Activated CD4-positive, alpha-beta T cell treated with anti-CD3 and anti-CD28 coated beads for 1 hour (primary cell): ENCODE measurements around the gene TTC23L.

Experiments
- DNase-seq: peaks from one replicate; pipeline ENCODE4 v3.0.0-alpha.2; 2020

TTC23L gene

DNA sequence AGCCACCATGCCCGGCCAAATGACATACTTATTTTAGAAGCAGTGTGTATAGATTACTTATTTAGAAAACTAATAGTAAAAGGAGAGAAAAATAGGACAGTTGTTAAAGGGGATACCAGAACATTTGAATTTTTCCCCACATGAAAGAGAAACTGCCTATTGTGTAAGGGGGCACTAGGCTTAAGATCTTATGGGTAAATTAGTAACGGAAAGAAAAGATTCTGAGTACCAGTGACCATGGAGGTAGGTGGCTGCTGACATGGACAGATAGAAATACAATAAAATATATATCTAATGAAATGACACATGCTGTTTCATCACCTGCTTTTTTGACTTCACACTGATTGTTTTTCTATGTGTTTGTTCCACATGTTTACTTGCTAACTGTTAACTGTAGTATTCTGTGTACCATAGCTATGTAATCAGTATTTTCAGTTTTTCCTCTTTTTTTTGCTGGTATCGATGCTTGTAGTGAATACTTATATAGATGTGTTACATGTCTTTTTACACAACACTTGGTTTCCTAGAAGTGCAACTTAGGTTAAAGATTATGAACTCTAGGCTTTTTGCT, 87.4 kb downstream of the TTC23L start:
- DNase-seq: no peak

GRCh38 chr5:34927785-34928184, 88.8 kb downstream of the TTC23L start:
- DNase-seq: no peak

- DNase-seq: no peak
These were observed 89.3 kb downstream of the TTC23L start for GRCh38 chr5:34928267-34928666.

DNA sequence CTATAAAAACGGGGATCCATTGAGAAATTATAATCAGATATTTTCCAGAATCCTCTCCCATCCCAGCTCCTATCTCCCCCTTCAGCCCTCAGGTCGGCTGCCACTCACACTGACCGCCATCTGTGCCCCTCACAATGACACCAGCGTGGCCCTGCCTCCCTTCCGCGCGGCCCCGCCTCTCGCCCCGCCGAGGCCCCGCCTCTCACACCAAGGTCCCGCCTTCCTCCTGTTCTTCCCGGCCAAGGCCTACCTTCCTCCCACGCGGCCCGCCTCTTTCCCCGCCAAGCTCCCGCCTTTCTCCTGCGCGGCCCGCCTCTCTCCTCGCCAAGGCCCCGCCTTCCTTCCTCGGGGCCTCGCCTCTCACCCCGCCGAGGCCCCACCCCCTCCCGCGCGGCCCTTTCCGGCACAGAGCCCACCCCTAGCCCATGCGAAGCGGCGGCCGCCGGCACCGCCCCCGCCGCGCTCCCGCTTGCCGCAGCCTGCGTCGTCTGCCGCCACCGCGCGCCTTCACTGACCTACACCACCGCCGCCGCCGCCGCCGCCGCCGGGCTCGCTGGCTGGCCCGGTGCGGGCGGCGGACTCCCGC, 90.3 kb downstream of the TTC23L start, which contains the start of gene DNAJC21:
Gene DNAJC21 (plus strand): TSS at position 426 of the 586 bp plus-strand sequence. CDS start 261 bp downstream, outside the sequence.
- DNase-seq: peak; percentile 96

DNA sequence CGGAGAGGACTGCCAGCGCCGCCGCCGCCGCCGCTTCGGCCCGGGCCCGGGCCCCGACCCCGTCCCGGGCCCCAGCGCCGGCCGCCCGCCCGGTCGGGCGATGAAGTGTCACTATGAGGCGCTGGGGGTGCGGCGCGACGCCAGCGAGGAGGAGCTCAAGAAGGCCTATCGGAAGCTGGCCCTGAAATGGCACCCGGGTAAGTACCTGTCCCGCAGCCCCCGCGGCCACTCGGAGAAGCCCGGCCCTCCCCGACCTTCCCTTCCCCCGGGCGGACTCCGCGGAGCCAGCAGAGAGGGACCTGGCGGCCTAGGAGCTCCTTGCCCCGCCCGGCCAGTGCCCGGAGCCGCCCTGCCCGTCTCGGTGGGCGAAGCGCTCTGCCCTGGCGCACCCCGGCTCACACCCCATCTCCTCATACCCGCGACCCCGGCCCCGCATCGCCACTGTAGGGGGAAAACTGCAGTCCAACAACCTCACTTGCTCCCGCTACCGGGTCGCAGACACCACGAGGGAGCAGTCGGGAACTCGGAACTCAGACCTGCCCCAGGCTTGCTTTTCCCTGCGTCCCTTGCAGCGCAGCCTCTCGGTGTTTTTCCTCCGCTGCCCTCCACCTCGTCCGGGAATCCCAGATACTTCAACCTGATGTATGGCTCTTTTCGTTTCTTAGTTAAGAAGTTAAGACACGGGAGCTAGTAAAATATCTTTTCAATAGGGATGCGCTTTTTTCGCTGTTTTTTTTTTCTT, 90.9 kb downstream of the TTC23L start:
- DNase-seq: peak; percentile 71

GRCh38 chr5:34930462-34930844, 91.5 kb downstream of the TTC23L start:
- no peak for DNase-seq

- DNase-seq: no peak
These were observed 91.9 kb downstream of the TTC23L start for GRCh38 chr5:34930870-34931269.

DNA sequence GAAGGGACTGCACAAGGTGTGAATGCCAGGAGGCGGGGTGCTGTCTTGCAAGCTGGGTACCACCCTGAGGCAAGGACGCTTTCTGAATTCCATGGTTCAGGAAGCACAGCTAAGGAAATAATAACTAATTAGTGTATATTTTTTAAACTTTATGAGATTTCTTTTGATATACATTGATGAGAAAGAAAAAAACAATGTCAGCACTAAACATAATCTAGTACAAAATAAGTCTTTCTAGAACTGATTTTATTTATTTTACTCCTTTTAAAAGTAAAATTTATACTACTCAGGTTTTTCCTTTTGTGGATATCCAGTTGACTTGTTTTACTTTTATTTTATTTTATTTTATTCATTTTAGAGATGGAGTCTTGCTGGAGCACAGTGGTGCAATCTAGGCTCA, 94.0 kb downstream of the TTC23L start:
- no peak for DNase-seq

GRCh38 chr5:34941936-34942335, 103.0 kb downstream of the TTC23L start:
- DNase-seq: no peak

DNA sequence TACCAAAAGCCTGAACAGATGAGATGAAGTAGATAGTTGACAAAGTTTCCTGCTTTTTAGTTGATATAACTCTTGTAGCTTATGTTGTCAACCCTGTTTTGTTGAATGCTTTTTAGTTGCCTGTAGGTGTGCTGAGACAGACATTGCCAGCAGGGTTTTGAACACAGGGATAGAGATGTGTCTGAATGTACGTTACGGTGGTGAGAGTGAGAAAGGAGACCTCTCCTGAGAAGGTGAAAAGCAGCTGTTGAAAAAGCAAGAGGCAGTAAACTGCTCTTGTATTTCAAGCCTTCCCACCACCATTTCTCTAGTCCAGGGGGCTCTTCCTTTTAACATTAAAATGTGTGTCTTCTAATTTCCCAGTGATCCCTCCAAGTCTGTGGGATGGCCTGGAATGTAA, 105.1 kb downstream of the TTC23L start:
- DNase-seq: no peak

- no peak for DNase-seq
These were observed 105.6 kb downstream of the TTC23L start for GRCh38 chr5:34944460-34945047.
